ENCODE measurements around the gene WDFY4.

GRCh38 chr10:48661441-48661840 lies 23.2 kb upstream of the WDFY4 start:
- no peak for TF ChIP-seq CTCF (IDR thresholded peaks at IDR 0.05)
- no peak for TF ChIP-seq POLR2AphosphoS5 (IDR thresholded peaks at IDR 0.05)
- TF ChIP-seq EP300 (IDR thresholded peaks at IDR 0.05): no peak
- TF ChIP-seq POLR2A (IDR thresholded peaks at IDR 0.05): no peak
